Neuronal stem cell (in vitro differentiated cells): ENCODE measurements around the gene EYS.
A peak's percentile ranks its signal among the peaks of the same experiment; 100 is the strongest.

ENCODE experiments used
- DNase-seq: peaks from one replicate; pipeline ENCODE4 v3.0.0-alpha.2; 2013; ENCODE audit warnings: low spot score
- H2AFZ ChIP-seq: one replicate; pipeline ENCODE4 v1.6.1; 2013; ENCODE audit warnings: mild to moderate bottlenecking, low read length, inconsistent platforms
- H2AK5ac ChIP-seq: 2 replicates; pipeline ENCODE4 v1.6.1; 2013; ENCODE audit warnings: low read depth, mild to moderate bottlenecking, inconsistent platforms, low read length, moderate library complexity, mixed read lengths
- H2BK120ac ChIP-seq: 2 replicates; pipeline ENCODE4 v1.6.1; 2013; ENCODE audit warnings: low read depth, mild to moderate bottlenecking, inconsistent platforms, low read length, moderate library complexity, mixed read lengths
- H2BK12ac ChIP-seq: one replicate; pipeline ENCODE4 v1.6.1; 2013; ENCODE audit warnings: low read length, inconsistent platforms
- H2BK15ac ChIP-seq: 2 replicates; pipeline ENCODE4 v1.6.1; 2013; ENCODE audit warnings: mild to moderate bottlenecking, low read length, inconsistent platforms, mixed read lengths
- H2BK5ac ChIP-seq: one replicate; pipeline ENCODE4 v1.6.1; 2013; ENCODE audit warnings: inconsistent platforms, mild to moderate bottlenecking, low read length, moderate library complexity
- H3K14ac ChIP-seq: one replicate; pipeline ENCODE4 v1.6.1; 2013; ENCODE audit warnings: low read length, inconsistent platforms
- H3K18ac ChIP-seq: 2 replicates; pipeline ENCODE4 v1.6.1; 2013; ENCODE audit warnings: low read length, inconsistent platforms
- H3K23ac ChIP-seq: 2 replicates; pipeline ENCODE4 v1.6.1; 2013; ENCODE audit warnings: low read depth, mild to moderate bottlenecking, mixed read lengths, low read length, inconsistent platforms; ENCODE audit not compliant: poor library complexity
- H3K27ac ChIP-seq: replicated peaks from 3 replicates; pipeline ENCODE4 v1.5.1; 2013; ENCODE audit warnings: low read length, inconsistent platforms
- H3K27me3 ChIP-seq, 3 experiments: 2 replicates each; pipeline ENCODE4 v1.6.1; 2013; ENCODE audit warnings: low read length in 3 of 3, mild to moderate bottlenecking in 2 of 3, inconsistent platforms in 1 of 3, low read depth in 1 of 3, mixed read lengths in 1 of 3, moderate library complexity in 1 of 3; ENCODE audit not compliant: control insufficient read depth in 3 of 3, insufficient read depth in 3 of 3
- H3K36me3 ChIP-seq, 2 donors: replicated peaks in 1 of 2; 2 replicates each; pipeline ENCODE4 v1.6.1; 2013; ENCODE audit warnings: low read length in 2 of 2; ENCODE audit not compliant: control insufficient read depth in 2 of 2, insufficient read depth in 2 of 2
- H3K4ac ChIP-seq: 2 replicates; pipeline ENCODE4 v1.6.1; 2013; ENCODE audit warnings: inconsistent platforms, mild to moderate bottlenecking, low read length, moderate library complexity
- H3K4me1 ChIP-seq, 2 donors: 1 replicate in 1 of 2; 2 replicates in 1 of 2; pipeline ENCODE4 v1.6.1; 2013; ENCODE audit warnings: low read length in 2 of 2, low read depth in 1 of 2; ENCODE audit not compliant: control insufficient read depth in 2 of 2, insufficient read depth in 1 of 2
- H3K4me2 ChIP-seq: one replicate; pipeline ENCODE4 v1.6.1; 2013; ENCODE audit warnings: mild to moderate bottlenecking, low read length, inconsistent platforms; ENCODE audit not compliant: insufficient read depth, poor library complexity, severe bottlenecking
- H3K4me3 ChIP-seq, 2 donors: 2 replicates each; pipeline ENCODE4 v1.5.1; 2013; ENCODE audit warnings: low read length in 2 of 2, mild to moderate bottlenecking in 2 of 2, inconsistent platforms in 1 of 2, moderate library complexity in 1 of 2
- H3K79me1 ChIP-seq: one replicate; pipeline ENCODE4 v1.6.1; 2013; ENCODE audit warnings: low read depth, mild to moderate bottlenecking, inconsistent platforms, low read length, moderate library complexity
- H3K9ac ChIP-seq: one replicate; pipeline ENCODE4 v1.6.1; 2013; ENCODE audit warnings: mild to moderate bottlenecking, low read depth, low read length, inconsistent platforms; ENCODE audit not compliant: poor library complexity
- H3K9me3 ChIP-seq, 2 donors: replicated peaks in 1 of 2; 2 replicates each; pipeline versions ENCODE3 to v1.6.1; 2013; ENCODE audit warnings: low read length in 2 of 2, mild to moderate bottlenecking in 2 of 2, inconsistent platforms in 1 of 2, low read depth in 1 of 2, mixed read lengths in 1 of 2, moderate library complexity in 1 of 2; ENCODE audit not compliant: control insufficient read depth in 2 of 2, insufficient read depth in 1 of 2
- H4K8ac ChIP-seq: one replicate; pipeline ENCODE4 v1.6.1; 2013; ENCODE audit warnings: low read depth, mild to moderate bottlenecking, inconsistent platforms, low read length, moderate library complexity
- H4K91ac ChIP-seq: one replicate; pipeline ENCODE4 v1.6.1; 2013; ENCODE audit warnings: low read length, low read depth, mild to moderate bottlenecking, inconsistent platforms; ENCODE audit not compliant: poor library complexity
- WGBS, 2 donors: extraction: QIAGEN DNeasy Blood & Tissue Kit; methylation state at CpG; one replicate each; pipeline ENCODE4 v1.1.7; 2013; ENCODE audit warnings: missing lambda C conversion rate in 2 of 2, mixed read lengths in 1 of 2; ENCODE audit not compliant: insufficient read length in 2 of 2, insufficient replicate concordance in 1 of 2; ENCODE audit errors: extremely low coverage in 2 of 2; 5-methylcytosine and 5-hydroxymethylcytosine counted together

The EYS gene

GRCh38 chr6:65558071-65558470, 149.0 kb downstream of the EYS start:
- Histone ChIP-seq H4K91ac (no peak overlapping the region), H3K9ac (no peak overlapping the region), H3K14ac (no peak overlapping the region), H3K4me2 (no peak overlapping the region), H3K18ac (no peak overlapping the region), H3K4me3 (no peak overlapping the region), H3K27me3 (no peaks in the 10 kb centered on the region), H2BK12ac (no peak overlapping the region), H2BK5ac (no peak overlapping the region), H3K9me3 (peaks cover 0 to 2% of the 10 kb centered on the region in 2 donors), H2BK15ac (no peak overlapping the region), H3K36me3 (no peaks in the 10 kb centered on the region), H2AK5ac (no peak overlapping the region), H3K79me1 (no peaks in the 10 kb centered on the region), H4K8ac (no peak overlapping the region), H2AFZ (no peak overlapping the region), H3K4me1 (no peaks in the 10 kb centered on the region), H3K23ac (no peak overlapping the region), H3K4ac (no peak overlapping the region), H2BK120ac (no peak overlapping the region), H3K27ac (no peak overlapping the region)
- no CpG with 5 or more reads among the region's 6 CpGs for WGBS, 2 donors
- DNase-seq, result no peak

DNA sequence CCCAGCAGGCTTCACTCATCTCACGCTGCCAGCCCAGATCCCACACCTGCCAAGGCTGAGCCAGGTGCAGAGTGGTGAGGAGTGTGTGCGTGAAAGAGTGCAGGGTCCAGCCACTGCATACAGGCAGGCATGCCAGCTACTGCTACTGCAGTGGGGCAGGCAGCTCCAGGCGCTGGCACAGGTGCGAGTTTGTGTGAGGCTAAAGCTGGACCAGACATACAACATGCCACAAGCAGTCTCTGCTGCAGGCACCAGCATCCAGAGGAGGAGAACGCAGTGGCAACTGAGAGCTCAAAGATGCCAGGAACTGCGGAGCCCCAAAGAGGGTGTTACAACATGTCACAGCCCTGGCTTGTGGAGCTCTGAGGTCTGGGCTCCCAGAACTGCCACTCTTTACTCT, 149.8 kb downstream of the EYS start:
- Histone ChIP-seq H3K14ac (peak overlapping the region; percentile 84), H3K27ac (no peak overlapping the region), H3K4me3 (peak overlapping the region in 1 of 2 donors; percentile 58), H3K4me2 (no peak overlapping the region), H3K36me3 (no peaks in the 10 kb centered on the region), H3K79me1 (no peaks in the 10 kb centered on the region), H2BK12ac (no peak overlapping the region), H3K4ac (no peak overlapping the region), H2BK5ac (no peak overlapping the region), H3K18ac (peak overlapping the region; percentile 70), H3K23ac (no peak overlapping the region), H2BK120ac (no peak overlapping the region), H4K8ac (no peak overlapping the region), H3K4me1 (no peaks in the 10 kb centered on the region), H2AFZ (peak overlapping the region; percentile 56), H4K91ac (no peak overlapping the region), H3K27me3 (no peaks in the 10 kb centered on the region), H3K9me3 (peaks cover 0 to 2% of the 10 kb centered on the region in 2 donors), H2BK15ac (no peak overlapping the region), H2AK5ac (peak overlapping the region; percentile 47), H3K9ac (no peak overlapping the region)
- DNase-seq, result no peak
- no CpG with 5 or more reads among the region's 6 CpGs for WGBS, 2 donors

- Histone ChIP-seq H3K4me3 (no peak overlapping the region), H3K9me3 (no peaks in the 10 kb centered on the region), H3K23ac (no peak overlapping the region), H3K14ac (no peak overlapping the region), H2AFZ (no peak overlapping the region), H4K8ac (no peak overlapping the region), H3K27me3 (no peaks in the 10 kb centered on the region), H2BK12ac (no peak overlapping the region), H2BK15ac (no peak overlapping the region), H3K36me3 (no peaks in the 10 kb centered on the region), H3K4me1 (peaks cover 0 to 2% of the 10 kb centered on the region in 2 donors), H2AK5ac (no peak overlapping the region), H3K18ac (no peak overlapping the region), H2BK120ac (no peak overlapping the region), H3K27ac (no peak overlapping the region), H3K4me2 (no peak overlapping the region), H3K79me1 (no peaks in the 10 kb centered on the region), H4K91ac (no peak overlapping the region), H3K9ac (no peak overlapping the region), H3K4ac (no peak overlapping the region), H2BK5ac (no peak overlapping the region)
- no peak for DNase-seq
- WGBS, 2 donors, result no CpG with 5 or more reads among the region's 3 CpGs
Observed at GRCh38 chr6:65546894-65547293, 160.1 kb downstream of the EYS start.

DNA sequence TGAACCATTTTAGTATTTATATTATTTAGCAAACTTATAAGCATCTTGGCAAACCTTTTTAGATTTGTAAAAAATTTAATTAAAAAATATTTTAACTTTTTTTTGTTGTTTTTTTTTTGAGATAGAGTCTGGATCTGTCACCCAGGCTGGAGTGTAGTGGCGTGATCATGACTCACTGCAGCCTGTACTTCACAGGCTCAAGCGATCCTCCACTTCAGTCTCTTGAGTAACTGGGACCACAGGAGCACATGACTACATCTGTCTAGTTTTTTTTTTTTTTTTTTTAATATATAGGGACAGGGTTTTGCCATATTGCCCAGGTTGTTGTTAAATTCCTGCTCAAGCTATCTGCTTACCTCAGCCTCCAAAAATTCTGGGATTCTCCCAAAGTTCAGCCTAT, 161.1 kb downstream of the EYS start:
- Histone ChIP-seq H3K4me1 (peaks cover 0 to 2% of the 10 kb centered on the region in 2 donors), H3K9me3 (no peaks in the 10 kb centered on the region), H4K91ac (no peak overlapping the region), H2BK120ac (no peak overlapping the region), H3K9ac (no peak overlapping the region), H3K4me2 (no peak overlapping the region), H3K27ac (no peak overlapping the region), H2BK12ac (no peak overlapping the region), H4K8ac (no peak overlapping the region), H2BK5ac (no peak overlapping the region), H2BK15ac (no peak overlapping the region), H2AK5ac (no peak overlapping the region), H3K23ac (no peak overlapping the region), H3K18ac (no peak overlapping the region), H3K4ac (no peak overlapping the region), H3K79me1 (no peaks in the 10 kb centered on the region), H3K36me3 (no peaks in the 10 kb centered on the region), H3K4me3 (no peak overlapping the region), H3K14ac (no peak overlapping the region), H3K27me3 (no peaks in the 10 kb centered on the region), H2AFZ (no peak overlapping the region)
- no peak for DNase-seq
- no CpG with 5 or more reads among the region's 2 CpGs for WGBS, 2 donors
